HG03565 (cell line): ENCODE data around the gene TFCP2.
"Not testable (repeated sequence)": the region's sequence is repeated elsewhere in the genome, so short reads cannot be mapped to it uniquely, and the experiment has no call there.

Experiments
- ATAC-seq: cut with Tn5 transposase; IDR thresholded peaks from one replicate; pipeline ENCODE4 v1.9.1; 2021; ENCODE audit warnings: mild to moderate bottlenecking, moderate library complexity; ENCODE audit not compliant: unreplicated experiment

TFCP2 gene

GRCh38 chr12:51172515-51173431 is at the start of gene TFCP2:
TFCP2 (minus strand) TSS chr12:51173135; CDS start chr12:51172422, 713 bp downstream.
- peak; percentile 94 for ATAC-seq

- no peak for ATAC-seq
Measured at GRCh38 chr12:51222461-51222860, 49.5 kb upstream of the TFCP2 start.

- ATAC-seq = not testable (repeated sequence)
Measured at GRCh38 chr12:51219857-51220256, 46.9 kb upstream of the TFCP2 start.

- no peak for ATAC-seq
Measured at GRCh38 chr12:51219322-51219721, 46.4 kb upstream of the TFCP2 start.

GRCh38 chr12:51218607-51219161 is 45.7 kb upstream of the TFCP2 start:
- no peak for ATAC-seq

- ATAC-seq = peak; percentile 60
Measured at GRCh38 chr12:51217968-51218606, 45.2 kb upstream of the TFCP2 start, which contains the start of gene POU6F1. POU6F1 (minus strand) TSS chr12:51218062; CDS start chr12:51206836, 11,226 bp downstream.

- ATAC-seq = no peak
Measured at GRCh38 chr12:51217133-51217967, 44.4 kb upstream of the TFCP2 start.

GRCh38 chr12:51216642-51217041 is 43.7 kb upstream of the TFCP2 start:
- ATAC-seq = no peak

- ATAC-seq = no peak
Measured at GRCh38 chr12:51214895-51215294, 42.0 kb upstream of the TFCP2 start.

GRCh38 chr12:51210690-51211395 is 37.9 kb upstream of the TFCP2 start:
- ATAC-seq = no peak

- ATAC-seq = no peak
Measured at GRCh38 chr12:51209259-51209658, 36.3 kb upstream of the TFCP2 start.

- no peak for ATAC-seq
Measured at GRCh38 chr12:51208016-51208660, 35.2 kb upstream of the TFCP2 start.

GRCh38 chr12:51205350-51205749 is 32.4 kb upstream of the TFCP2 start:
- no peak for ATAC-seq

- no peak for ATAC-seq
Measured at GRCh38 chr12:51202718-51203117, 29.8 kb upstream of the TFCP2 start.

- ATAC-seq = no peak
Measured at GRCh38 chr12:51200806-51201205, 27.9 kb upstream of the TFCP2 start.

- ATAC-seq = no peak
Measured at GRCh38 chr12:51200156-51200555, 27.2 kb upstream of the TFCP2 start.

- ATAC-seq = no peak
Measured at GRCh38 chr12:51199366-51199945, 26.5 kb upstream of the TFCP2 start.

- no peak for ATAC-seq
Measured at GRCh38 chr12:51198568-51199365, 25.8 kb upstream of the TFCP2 start.
